HEK293 (cell line): ENCODE measurements around the gene EMSY.

Experiments used
- CTCF ChIA-PET: fragments of 350-600 bp; formaldehyde crosslinking; extraction: SDS; loops from one replicate; lab custom pipeline; 2021; ENCODE audit warnings: antibody characterized with exemption; lab: Yijun Ruan, JAX
- POLR2A ChIA-PET: fragments of 300-600 bp; formaldehyde crosslinking; extraction: SDS; loops from one replicate; lab custom pipeline; 2020; ENCODE audit warnings: antibody characterized with exemption, inconsistent platforms; lab: Yijun Ruan, JAX
- H3K27ac ChIP-seq: fragments of 200-500 bp; sonication (Bioruptor generic); 2 replicates; pipeline ENCODE4 v1.5.1; 2014; ENCODE audit warnings: low read depth, low read length, control low read depth, inconsistent platforms; ENCODE audit errors: extremely low read depth
- H3K36me3 ChIP-seq, 2 experiments: fragments of 200-500 bp in 1 of 2; sonication (Bioruptor generic) in 1 of 2; 1 replicate in 1 of 2; 2 replicates in 1 of 2; pipeline ENCODE4 v1.5.1; 2014 to 2017; ENCODE audit warnings: inconsistent platforms in 2 of 2, low read length in 2 of 2; ENCODE audit not compliant: control insufficient read depth in 2 of 2, insufficient read depth in 1 of 2
- H3K4me1 ChIP-seq: fragments of 200-500 bp; sonication (Bioruptor generic); 2 replicates; pipeline ENCODE4 v1.5.1; 2014; ENCODE audit warnings: mild to moderate bottlenecking, low read length, inconsistent platforms; ENCODE audit not compliant: control insufficient read depth, insufficient read depth
- H3K4me3 ChIP-seq: 2 replicates; pipeline ENCODE4 v1.5.1; 2011; ENCODE audit warnings: low read depth, mild to moderate bottlenecking, control low read depth, low read length, moderate library complexity
- H3K9me3 ChIP-seq: fragments of 200-500 bp; sonication (Bioruptor generic); 2 replicates; pipeline ENCODE4 v1.5.1; 2014; ENCODE audit warnings: low read depth, low read length, inconsistent platforms; ENCODE audit not compliant: control insufficient read depth, insufficient read depth
- GLI2 ChIP-seq: fragments of 450-650 bp; formaldehyde crosslinking; IDR thresholded peaks from 2 replicates; pipeline ENCODE4; 2017; ENCODE audit warnings: missing biosample characterization, missing genetic modification characterization, low read depth, borderline replicate concordance
- PRDM1 ChIP-seq: fragments of 450-650 bp; formaldehyde crosslinking; IDR thresholded peaks from 2 replicates; pipeline ENCODE4; 2016; ENCODE audit warnings: missing biosample characterization, missing genetic modification characterization
- PRDM4 ChIP-seq: fragments of 450-650 bp; formaldehyde crosslinking; IDR thresholded peaks from 2 replicates; pipeline ENCODE4 v1.5.1; 2017; ENCODE audit warnings: missing biosample characterization, missing genetic modification characterization
- REPIN1 ChIP-seq: fragments of 450-650 bp; formaldehyde crosslinking; IDR thresholded peaks from 2 replicates; pipeline ENCODE4 v1.5.1; 2017; ENCODE audit warnings: missing biosample characterization, missing genetic modification characterization, low read depth
- SCRT2 ChIP-seq: fragments of 450-650 bp; formaldehyde crosslinking; IDR thresholded peaks from 2 replicates; pipeline ENCODE4 v1.5.1; 2016; ENCODE audit warnings: missing biosample characterization, missing genetic modification characterization
- ZNF155 ChIP-seq: fragments of 450-650 bp; formaldehyde crosslinking; IDR thresholded peaks from 2 replicates; pipeline ENCODE4 v1.5.1; 2016; ENCODE audit warnings: missing biosample characterization, missing genetic modification characterization
- ZNF175 ChIP-seq: fragments of 450-650 bp; formaldehyde crosslinking; IDR thresholded peaks from 2 replicates; pipeline ENCODE4 v1.5.1; 2016; ENCODE audit warnings: missing biosample characterization, missing genetic modification characterization
- ZNF19 ChIP-seq: fragments of 450-650 bp; formaldehyde crosslinking; IDR thresholded peaks from 2 replicates; pipeline ENCODE4; 2016; ENCODE audit warnings: missing biosample characterization, missing genetic modification characterization, low read depth
- ZNF2 ChIP-seq: fragments of 450-650 bp; formaldehyde crosslinking; IDR thresholded peaks from 2 replicates; pipeline ENCODE4 v1.5.1; 2016; ENCODE audit warnings: missing biosample characterization, missing genetic modification characterization
- ZNF23 ChIP-seq: fragments of 450-650 bp; formaldehyde crosslinking; IDR thresholded peaks from 2 replicates; pipeline ENCODE4 v1.5.1; 2016; ENCODE audit warnings: missing biosample characterization, missing genetic modification characterization, borderline replicate concordance
- ZNF26 ChIP-seq: fragments of 450-650 bp; formaldehyde crosslinking; IDR thresholded peaks from 2 replicates; pipeline ENCODE4 v1.5.1; 2016; ENCODE audit warnings: missing biosample characterization, missing genetic modification characterization
- ZNF362 ChIP-seq: fragments of 450-650 bp; formaldehyde crosslinking; IDR thresholded peaks from 2 replicates; pipeline ENCODE4 v1.5.1; 2016; ENCODE audit warnings: missing biosample characterization, missing genetic modification characterization
- ZNF394 ChIP-seq: fragments of 450-650 bp; formaldehyde crosslinking; IDR thresholded peaks from 2 replicates; pipeline ENCODE4 v1.5.1; 2016; ENCODE audit warnings: missing biosample characterization, missing genetic modification characterization, mild to moderate bottlenecking, moderate library complexity, borderline replicate concordance
- ZNF544 ChIP-seq: fragments of 450-650 bp; formaldehyde crosslinking; IDR thresholded peaks from 2 replicates; pipeline ENCODE4 v1.5.0; 2017; ENCODE audit warnings: missing biosample characterization, missing genetic modification characterization
- ZNF626 ChIP-seq: fragments of 450-650 bp; sonication (Bioruptor Pico); formaldehyde crosslinking; IDR thresholded peaks from 2 replicates; pipeline ENCODE4 v1.5.1; 2018; ENCODE audit warnings: missing biosample characterization, missing genetic modification characterization, inconsistent platforms
- ZNF707 ChIP-seq: fragments of 450-650 bp; formaldehyde crosslinking; IDR thresholded peaks from 2 replicates; pipeline ENCODE4 v1.5.1; 2016; ENCODE audit warnings: missing biosample characterization, missing genetic modification characterization
- ZNF777 ChIP-seq: fragments of 450-650 bp; formaldehyde crosslinking; IDR thresholded peaks from 2 replicates; pipeline ENCODE4 v1.5.1; 2017; ENCODE audit warnings: missing biosample characterization, missing genetic modification characterization, borderline replicate concordance
- ZXDB ChIP-seq: fragments of 450-650 bp; formaldehyde crosslinking; IDR thresholded peaks from 2 replicates; pipeline ENCODE4 v1.5.1; 2016; ENCODE audit warnings: missing biosample characterization, missing genetic modification characterization
- TF ChIP-seq, protein P1 (sequence below): fragments of 450-650 bp; formaldehyde crosslinking; IDR thresholded peaks from 2 replicates; pipeline ENCODE4 v1.5.1; 2016; ENCODE audit warnings: missing biosample characterization, missing genetic modification characterization, borderline replicate concordance
- TF ChIP-seq, protein P2 (sequence below): fragments of 450-650 bp; formaldehyde crosslinking; IDR thresholded peaks from 2 replicates; pipeline ENCODE4 v1.5.1; 2017; ENCODE audit warnings: missing biosample characterization, mild to moderate bottlenecking, missing genetic modification characterization, moderate library complexity

The EMSY gene

GRCh38 chr11:76524461-76524860, 79.6 kb downstream of the EMSY start:
- H3K27ac ChIP-seq, result no peak overlapping the region
- no peak overlapping the region for H3K4me3 ChIP-seq
- CTCF ChIA-PET, result interaction anchor here (1.3 kb wide), 1 partner anchor 12 kb away, joined by 3 read pairs; no protein-coding TSS in a partner anchor
- POLR2A ChIA-PET, result interaction anchor here (2.1 kb wide), 1 partner anchor 78 kb away, joined by 6 read pairs; no protein-coding TSS in a partner anchor
- peaks cover 2% of the 10 kb centered on the region; the same call in 1 of the 2 replicates for H3K4me1 ChIP-seq
- TF ChIP-seq ZNF707 (no peak), ZNF626 (no peak), ZNF19 (tag by site-specific recombination) (no peak), ZXDB (tag by site-specific recombination) (no peak), GLI2 (no peak), ZNF23 (tag by site-specific recombination) (no peak), ZNF26 (tag by site-specific recombination) (no peak), ZNF175 (tag by site-specific recombination) (no peak), ZNF394 (tag by site-specific recombination) (no peak), PRDM1 (tag by site-specific recombination) (no peak), ZNF155 (tag by site-specific recombination) (no peak), SCRT2 (tag by site-specific recombination) (no peak), REPIN1 (no peak), ZNF362 (tag by site-specific recombination) (no peak), ZNF777 (tag by site-specific recombination) (no peak), ZNF544 (tag by site-specific recombination) (no peak), ZNF2 (no peak), PRDM4 (tag by site-specific recombination) (no peak)
- TF ChIP-seq, protein P1, sequence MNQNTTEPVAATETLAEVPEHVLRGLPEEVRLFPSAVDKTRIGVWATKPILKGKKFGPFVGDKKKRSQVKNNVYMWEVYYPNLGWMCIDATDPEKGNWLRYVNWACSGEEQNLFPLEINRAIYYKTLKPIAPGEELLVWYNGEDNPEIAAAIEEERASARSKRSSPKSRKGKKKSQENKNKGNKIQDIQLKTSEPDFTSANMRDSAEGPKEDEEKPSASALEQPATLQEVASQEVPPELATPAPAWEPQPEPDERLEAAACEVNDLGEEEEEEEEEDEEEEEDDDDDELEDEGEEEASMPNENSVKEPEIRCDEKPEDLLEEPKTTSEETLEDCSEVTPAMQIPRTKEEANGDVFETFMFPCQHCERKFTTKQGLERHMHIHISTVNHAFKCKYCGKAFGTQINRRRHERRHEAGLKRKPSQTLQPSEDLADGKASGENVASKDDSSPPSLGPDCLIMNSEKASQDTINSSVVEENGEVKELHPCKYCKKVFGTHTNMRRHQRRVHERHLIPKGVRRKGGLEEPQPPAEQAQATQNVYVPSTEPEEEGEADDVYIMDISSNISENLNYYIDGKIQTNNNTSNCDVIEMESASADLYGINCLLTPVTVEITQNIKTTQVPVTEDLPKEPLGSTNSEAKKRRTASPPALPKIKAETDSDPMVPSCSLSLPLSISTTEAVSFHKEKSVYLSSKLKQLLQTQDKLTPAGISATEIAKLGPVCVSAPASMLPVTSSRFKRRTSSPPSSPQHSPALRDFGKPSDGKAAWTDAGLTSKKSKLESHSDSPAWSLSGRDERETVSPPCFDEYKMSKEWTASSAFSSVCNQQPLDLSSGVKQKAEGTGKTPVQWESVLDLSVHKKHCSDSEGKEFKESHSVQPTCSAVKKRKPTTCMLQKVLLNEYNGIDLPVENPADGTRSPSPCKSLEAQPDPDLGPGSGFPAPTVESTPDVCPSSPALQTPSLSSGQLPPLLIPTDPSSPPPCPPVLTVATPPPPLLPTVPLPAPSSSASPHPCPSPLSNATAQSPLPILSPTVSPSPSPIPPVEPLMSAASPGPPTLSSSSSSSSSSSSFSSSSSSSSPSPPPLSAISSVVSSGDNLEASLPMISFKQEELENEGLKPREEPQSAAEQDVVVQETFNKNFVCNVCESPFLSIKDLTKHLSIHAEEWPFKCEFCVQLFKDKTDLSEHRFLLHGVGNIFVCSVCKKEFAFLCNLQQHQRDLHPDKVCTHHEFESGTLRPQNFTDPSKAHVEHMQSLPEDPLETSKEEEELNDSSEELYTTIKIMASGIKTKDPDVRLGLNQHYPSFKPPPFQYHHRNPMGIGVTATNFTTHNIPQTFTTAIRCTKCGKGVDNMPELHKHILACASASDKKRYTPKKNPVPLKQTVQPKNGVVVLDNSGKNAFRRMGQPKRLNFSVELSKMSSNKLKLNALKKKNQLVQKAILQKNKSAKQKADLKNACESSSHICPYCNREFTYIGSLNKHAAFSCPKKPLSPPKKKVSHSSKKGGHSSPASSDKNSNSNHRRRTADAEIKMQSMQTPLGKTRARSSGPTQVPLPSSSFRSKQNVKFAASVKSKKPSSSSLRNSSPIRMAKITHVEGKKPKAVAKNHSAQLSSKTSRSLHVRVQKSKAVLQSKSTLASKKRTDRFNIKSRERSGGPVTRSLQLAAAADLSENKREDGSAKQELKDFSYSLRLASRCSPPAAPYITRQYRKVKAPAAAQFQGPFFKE, result no peak
- TF ChIP-seq, protein P2, sequence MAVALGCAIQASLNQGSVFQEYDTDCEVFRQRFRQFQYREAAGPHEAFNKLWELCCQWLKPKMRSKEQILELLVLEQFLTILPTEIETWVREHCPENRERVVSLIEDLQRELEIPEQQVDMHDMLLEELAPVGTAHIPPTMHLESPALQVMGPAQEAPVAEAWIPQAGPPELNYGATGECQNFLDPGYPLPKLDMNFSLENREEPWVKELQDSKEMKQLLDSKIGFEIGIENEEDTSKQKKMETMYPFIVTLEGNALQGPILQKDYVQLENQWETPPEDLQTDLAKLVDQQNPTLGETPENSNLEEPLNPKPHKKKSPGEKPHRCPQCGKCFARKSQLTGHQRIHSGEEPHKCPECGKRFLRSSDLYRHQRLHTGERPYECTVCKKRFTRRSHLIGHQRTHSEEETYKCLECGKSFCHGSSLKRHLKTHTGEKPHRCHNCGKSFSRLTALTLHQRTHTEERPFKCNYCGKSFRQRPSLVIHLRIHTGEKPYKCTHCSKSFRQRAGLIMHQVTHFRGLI (tag by site-specific recombination), result no peak
- H3K36me3 ChIP-seq, result peaks cover 7 to 32% of the 10 kb centered on the region in 2 experiments; a peak in 2 of 3 replicates
- H3K9me3 ChIP-seq, result no peaks in the 10 kb centered on the region
